ENCODE measurements around the gene RXRB.

The RXRB gene

DNA sequence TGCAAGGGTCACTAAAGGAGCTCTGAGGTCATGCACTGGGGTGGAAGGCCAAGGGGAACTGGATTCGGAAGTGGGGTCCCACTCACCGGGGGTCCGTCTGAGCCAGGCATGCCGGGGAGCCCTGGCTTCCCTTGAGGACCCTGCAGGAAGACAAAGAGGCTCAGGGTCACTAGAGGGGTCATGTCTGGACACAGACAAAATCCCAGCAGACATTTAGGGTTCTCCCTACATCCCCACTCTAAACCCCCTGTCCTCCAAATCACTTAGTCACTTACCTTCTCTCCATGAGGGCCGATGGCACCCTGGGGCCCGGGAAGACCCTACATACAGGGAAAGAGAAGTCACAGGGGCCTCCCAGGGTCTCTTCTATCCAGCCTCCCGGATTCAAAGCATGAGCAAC lies 23.6 kb downstream of the RXRB start:
- DNase-seq (ENCODE audit: low read depth, low spot score): no peak

DNA sequence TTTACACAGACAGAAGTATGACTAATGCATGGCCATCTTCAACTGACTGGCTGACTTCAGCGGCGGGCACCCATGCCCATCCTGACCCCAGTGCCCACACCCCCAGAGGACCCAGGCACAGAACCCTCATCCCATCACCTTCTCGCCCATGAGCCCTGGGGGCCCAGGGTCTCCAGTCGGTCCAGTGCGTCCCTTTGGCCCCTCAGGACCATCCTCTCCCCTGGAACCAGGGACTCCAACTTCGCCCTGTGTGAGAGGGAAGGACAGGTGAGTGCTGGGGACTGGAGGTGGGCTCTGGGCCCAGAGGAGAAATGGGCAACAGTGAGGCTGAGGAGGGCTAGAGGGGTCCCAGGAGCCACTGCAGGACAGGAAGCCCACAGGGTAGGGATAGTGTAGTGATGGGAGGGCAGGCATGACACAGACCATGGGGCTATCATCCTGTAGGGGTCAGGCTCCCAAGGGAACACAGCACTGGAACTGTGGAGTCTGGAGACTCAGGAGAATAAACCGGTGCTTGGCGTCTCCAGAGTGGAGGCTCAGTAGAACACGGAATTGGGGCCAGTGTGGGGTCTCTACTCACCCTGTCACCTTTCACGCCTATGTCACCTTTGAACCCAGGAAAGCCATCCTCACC lies 24.9 kb downstream of the RXRB start:
- no peak for DNase-seq (ENCODE audit: low read depth, low spot score)

DNA sequence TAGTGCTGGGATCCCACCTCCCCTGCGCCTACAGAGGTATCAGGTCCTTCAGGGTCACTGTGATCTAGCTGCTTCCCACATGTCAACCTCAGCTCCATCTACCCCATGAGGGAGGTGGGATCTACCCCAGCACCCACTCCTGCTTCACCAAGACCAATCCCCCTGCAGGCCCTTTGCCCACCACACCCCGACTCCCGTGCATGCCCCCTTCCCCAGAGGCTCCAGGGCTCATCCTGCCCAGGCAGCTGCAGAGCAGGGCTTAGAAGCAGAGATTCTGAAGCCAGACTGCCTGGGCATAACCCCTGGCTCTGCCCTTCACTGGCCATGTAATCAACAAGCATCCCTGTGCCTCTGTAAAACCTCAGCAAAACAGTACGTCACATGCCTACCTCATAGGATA lies 25.7 kb downstream of the RXRB start:
- no peak for DNase-seq (ENCODE audit: low read depth, low spot score)

DNA sequence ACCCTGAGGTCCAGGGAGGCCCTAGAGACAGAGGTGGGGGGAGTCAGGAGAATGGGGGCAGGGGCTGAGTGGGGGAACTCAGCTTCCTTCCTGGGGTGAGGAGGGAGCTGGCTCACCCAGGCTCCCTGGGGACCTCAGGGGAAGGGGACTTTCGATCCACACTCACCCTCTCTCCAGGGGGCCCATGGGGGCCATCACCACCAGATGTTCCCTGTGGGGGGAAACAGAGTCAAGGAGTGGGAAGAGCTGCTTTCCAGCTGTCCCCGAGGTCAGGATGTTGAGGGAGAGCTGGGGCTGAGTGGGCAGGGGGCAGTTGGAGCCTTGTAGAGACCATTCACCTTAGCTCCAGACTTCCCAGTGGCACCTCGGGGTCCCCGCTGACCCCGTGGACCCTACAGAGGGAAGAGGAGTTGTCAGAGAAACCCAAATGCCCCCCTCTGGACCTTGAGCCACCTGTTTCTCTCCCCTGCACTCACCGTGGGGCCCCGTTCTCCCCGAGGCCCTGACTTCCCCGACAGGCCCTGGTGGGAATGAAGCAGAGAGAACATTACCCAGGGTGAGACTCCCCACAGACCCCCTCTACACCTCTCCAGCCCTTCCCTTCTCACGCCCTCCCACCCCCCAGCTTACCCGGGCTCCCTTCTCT lies 26.8 kb downstream of the RXRB start:
- no peak for DNase-seq (ENCODE audit: low read depth, low spot score)

DNA sequence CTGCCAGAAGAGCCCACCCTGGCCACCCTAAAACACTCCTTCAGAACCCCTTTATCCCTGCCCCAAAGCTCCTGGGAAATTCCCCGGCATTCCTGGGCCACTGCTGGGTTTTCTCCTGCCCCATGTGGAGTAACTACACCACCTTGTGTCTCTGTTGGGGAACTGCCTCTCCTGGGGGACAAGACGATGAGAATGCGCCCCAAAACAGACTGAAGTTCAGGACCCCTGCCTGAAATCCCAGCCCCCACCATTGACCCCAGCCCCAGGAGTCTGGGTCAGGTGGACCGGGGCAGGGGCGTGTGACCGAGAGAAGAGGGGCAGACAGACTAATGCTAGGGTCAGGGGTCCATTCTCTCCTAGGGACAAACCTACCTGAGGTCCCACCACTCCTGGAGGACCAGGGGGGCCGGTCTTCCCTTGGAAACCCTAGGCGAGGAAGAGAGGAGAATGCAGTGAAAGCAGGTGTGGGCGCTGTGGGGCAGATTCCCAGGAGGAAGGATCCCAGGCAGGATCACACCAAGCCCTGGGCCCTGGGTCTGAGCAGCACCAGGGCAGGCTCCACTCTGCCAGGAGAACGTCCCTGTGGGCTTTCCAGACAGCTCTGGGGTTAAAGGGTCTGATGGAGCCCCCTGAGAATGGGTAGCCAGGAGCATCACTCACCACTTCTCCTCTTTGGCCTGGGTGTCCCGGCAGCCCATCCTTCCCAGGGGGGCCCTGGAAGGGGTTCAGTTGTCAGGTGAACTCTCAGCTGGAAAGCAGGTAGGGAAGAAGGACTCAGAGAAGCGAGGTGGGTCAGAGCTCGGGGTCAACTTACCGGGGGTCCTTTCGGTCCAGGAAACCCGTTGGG lies 27.6 kb downstream of the RXRB start:
- no peak for DNase-seq (ENCODE audit: low read depth, low spot score)

DNA sequence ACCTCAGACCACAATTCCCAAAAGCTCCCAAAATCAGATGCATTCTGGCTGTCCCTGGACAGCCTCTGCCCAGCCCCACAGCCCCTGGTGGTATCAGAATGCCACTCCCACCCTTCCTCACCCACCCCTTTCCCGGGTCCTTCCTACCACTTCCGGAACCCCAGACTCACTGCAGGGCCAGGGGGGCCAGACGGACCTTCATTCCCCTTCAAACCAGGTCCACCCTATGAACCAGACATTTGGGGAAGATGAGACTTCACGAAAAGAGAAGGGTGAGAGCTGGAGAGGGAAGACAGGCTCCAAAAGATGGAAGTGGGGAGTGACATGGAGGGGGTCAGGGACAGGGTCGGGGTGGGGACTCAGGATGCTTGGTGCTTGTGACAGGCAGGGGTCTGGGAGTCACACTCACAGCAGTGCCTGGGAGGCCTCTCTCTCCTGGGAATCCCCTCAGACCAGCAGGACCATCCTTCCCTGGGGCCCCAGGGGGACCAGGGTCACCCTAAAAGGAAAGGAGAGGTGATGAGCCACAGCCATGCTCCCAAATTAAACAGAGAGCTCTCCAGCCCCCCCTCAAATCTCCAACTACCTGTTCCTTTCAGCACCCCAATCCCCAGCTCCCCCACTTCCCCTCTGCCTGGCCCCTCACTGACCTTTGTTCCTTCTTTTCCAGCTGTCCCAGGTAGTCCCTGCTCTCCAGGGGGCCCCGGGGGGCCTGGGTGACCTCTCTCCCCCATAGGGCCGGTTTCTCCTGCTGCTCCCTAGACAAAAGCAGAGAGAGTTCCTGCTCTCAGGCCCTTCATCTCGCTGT lies 28.4 kb downstream of the RXRB start:
- DNase-seq (ENCODE audit: low read depth, low spot score): no peak

DNA sequence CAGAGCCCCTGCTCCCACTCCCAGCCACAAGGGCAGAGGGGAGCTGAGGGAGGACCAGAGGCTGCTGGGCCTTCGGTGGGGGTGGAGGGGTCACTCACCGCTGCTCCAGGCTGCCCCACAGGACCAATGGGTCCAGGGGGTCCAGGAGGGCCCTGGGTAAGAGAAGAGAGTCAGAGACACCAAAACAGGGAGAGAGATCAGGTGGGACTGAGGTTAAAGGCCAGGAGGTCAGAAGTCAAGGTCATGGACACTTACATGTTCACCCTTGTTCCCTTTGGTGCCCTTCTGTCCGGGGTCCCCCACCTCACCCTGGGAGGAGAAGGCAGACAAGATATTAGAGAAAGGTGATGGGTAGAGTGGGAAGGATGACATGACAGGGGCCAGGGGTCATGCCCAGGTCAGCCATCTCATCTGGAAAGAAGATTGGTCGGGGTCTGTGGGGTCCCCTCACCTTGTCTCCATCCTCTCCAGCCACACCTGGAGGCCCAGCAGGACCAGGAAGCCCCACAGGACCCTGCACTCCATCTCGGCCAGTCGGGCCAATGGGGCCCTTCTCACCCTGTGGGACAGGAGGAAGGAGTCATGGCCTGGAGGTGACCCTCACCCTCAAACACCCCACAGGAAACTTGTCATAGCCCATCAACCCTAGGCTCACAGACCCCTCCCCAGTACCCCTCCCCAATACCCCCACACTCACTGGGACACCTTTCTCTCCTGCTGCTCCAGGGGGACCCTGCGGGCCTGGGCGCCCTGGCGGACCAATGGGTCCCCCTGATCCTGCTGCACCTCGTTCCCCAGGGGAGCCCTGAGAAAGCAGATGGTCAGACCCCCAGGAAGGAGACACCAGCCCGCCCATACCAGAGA lies 29.2 kb downstream of the RXRB start:
- no peak for DNase-seq (ENCODE audit: low read depth, low spot score)

DNA sequence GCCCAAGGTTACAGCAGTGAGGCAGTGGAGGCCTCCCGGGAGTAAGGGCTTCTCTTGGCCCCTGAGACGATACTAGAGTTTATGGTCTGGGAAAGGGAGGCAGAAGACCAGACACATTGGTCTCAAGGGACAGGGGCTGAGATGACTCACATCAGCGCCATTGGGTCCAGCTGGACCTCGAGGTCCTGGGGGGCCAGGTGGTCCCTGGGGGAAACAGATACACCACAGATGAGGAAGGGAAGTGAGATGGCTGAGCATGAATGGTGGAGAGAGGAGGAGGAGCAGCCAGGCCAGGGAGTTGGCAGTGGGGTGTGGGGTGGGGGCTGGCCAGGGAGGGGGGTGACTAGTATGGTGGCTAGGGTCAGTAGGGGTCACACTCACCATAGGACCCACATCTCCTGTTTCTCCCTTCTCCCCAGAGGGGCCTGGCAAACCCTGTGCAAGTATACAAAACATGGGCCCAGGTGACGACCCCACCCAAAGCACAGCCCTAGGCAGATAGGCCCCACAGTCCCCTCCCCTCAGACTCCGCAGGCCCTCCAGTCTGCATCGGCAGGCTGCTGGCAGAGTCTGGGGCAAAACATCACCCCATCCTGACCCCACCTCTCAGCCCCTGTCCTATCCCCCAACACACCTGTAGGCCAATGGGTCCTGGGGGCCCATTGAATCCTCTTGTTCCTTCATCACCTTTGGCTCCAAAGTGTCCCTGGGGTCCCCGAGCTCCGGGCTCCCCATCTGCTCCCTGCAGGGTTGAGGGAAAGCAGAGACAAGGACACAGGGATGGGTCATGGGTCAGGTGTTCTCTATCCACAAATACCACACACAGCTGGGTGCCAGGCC lies 30.1 kb downstream of the RXRB start:
- DNase-seq (ENCODE audit: low read depth, low spot score): no peak

DNA sequence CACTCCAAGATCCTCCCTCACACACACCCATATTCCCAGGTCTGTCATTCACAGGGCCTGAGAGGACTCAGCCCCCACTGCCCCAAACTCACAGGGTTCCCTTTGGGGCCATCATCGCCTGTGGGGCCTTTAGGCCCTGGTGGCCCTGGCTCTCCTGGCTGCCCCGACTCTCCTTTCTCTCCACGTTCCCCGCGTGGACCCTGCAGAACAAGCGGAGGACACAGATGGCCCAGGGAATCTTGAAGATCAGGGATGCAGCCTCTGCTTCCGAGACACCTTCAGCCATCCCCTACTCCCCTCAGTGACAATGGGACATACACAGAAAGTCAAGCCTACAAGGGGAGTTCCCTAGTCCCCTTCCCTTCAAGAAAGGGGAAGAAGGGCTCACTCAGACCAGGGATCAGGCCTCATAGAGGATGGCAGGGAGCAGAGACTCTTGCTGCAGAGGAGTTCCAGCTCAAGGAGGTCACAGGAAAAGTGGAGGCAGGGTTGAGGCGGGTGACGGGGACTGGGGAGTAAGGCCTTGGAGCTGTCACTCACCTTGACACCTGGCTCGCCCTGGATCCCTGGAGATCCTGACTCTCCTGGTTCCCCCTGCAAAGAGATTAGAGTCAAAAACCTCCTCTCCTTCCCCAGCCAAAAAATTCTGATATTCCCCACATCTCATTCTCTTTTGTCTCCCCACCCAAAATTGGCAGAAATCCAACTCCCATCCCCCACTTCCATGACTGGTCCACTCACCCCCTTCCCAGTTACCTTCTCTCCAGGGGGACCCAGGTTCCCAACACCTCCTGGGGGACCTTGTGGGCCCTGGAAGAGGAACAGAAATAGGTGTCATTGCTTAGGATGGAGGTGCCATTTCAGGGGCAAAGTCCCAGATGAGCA lies 30.9 kb downstream of the RXRB start:
- DNase-seq (ENCODE audit: low read depth, low spot score): no peak

DNA sequence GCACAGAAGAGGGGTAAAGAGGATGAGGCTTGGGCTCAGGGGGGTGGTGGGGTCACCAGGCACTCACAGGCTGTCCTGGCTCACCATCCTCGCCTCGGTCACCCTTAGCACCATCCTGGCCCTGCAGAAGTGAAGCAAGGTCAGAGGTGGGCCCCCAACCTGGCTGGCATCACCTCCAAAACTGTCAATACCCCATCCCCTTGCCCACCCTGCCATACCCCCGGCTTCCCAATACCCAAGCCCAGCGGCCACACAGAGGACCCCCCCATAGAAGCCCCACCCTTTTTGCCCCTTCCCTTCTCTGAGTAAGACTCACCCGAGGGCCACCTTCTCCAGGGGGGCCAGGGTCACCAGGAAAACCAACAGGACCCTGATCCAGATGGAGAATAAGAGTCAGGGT lies 31.8 kb downstream of the RXRB start:
- no peak for DNase-seq (ENCODE audit: low read depth, low spot score)

DNA sequence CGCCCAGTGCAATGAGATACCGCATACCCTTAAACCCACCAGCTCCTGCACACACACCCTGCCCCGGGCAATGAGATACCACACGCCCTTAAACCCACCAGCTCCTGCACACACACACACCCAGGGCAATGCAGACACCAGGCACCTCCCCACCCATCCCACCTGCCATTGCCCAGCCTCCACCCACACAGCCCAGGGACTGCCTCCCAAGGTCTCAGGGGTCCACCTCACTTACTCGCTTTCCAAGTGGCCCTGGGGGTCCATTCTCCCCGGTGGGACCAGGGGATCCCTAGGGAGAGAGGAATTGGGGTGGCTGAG lies 32.2 kb downstream of the RXRB start:
- no peak for DNase-seq (ENCODE audit: low read depth, low spot score)

DNA sequence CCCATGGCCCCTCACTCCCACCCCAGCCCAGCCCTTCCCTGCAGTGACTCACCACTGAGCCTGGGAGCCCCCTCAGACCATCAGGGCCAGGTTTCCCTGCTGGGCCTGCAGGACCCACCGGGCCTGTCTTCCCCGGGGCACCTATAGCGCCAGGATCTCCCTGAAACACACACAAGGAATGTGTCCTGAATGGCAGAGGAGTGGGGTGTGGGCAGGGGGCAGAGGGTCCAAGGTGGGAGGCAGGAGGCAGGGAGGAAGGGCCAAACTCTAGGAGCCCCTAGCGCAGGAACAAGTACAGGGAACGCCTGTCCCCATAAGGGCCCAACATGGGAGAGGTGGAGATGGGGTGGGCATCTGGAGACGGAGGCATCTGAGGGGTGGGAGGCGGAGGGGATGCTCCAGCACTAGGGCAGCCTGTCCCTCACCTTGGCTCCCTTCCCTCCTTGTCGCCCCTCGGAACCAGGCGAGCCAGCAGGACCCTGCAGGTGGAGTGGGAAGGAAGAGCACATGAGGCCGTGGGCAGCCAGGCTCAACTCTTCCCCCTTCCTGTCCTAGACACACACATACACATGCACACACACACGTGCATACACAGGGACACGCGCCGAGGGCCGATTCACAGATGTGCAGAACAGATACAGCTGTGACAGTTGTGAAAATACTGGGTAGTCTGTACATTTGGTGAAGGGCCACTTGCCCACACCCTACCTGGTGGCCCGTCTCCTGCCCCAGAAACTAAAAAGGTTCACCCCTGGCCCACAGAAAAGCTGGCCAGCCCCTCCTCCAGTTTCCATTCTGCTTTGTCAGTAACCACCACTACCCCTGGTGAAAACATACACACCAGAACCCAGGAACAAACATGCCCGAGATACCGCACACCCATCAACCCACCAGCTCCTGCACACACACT lies 32.8 kb downstream of the RXRB start:
- DNase-seq (ENCODE audit: low read depth, low spot score): no peak

DNA sequence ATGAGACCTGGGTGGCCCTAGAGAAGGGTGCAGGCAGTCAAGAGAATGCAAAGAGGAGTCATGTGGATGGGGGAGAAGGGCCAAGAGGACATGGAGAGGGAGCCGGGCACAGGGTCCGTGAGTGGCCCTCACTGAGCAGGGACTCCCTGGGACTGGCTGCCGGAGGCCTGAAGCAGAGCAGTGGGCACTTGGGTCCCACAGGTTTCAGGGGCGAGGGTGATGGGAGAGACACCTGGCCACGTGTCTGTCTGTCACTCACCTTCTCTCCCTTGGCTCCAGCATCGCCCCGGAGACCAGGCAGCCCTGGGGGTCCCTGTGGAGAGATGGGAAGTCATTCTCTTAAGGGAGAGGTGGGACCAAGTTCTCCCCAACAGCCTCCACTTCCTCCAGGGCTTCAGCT lies 33.7 kb downstream of the RXRB start:
- no peak for DNase-seq (ENCODE audit: low read depth, low spot score)

DNA sequence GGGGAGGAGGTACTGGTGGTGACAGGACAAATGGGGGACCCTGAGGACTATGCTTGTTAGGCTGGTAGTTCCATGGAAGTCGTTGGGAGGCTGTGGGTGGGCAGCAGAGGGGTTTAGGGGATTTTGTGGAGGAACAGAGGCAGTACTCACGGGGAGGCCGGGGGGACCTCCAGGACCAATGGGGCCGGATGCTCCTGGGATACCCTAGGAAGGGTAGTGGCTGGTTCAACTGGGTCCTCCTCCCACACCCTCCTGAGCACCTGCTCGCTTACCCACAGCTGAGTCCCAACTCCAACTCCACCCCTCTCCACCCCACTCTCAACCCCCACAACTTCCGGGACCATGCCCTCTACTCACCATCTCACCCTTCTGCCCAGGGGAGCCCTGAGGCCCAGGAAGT lies 34.1 kb downstream of the RXRB start:
- DNase-seq (ENCODE audit: low read depth, low spot score): no peak

DNA sequence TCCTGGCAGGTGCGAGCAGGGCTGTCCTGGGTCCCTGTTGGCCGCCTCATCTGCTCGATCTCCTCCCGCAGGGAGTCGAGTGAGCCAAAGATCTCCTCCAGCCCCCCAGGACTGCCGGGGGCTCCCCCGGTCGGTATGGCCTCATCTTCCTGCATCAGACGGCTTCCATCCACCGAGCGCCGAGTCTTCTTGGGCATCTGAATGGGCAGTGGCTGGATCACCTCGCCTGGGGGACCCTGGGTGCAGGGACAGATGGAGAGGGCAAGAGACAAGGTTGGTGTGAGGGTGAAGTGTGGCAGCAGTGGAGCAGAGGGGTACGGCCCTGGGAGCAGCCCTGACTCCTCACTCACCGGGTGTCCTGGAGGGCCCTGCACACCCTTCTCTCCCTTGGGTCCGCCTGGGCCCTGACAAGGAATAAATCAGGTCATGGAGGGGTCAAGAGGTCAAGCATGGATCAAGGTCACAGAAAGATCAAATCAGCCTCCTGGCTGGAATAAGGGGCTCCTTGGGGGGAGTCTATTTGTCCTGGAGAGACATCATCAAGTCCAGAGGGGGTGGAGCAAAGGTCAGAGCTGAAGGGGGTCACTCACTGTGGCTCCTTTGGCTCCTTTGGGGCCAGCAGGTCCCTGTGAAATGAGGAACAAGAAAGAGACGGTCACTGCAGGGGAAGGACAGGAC lies 34.7 kb downstream of the RXRB start:
- no peak for DNase-seq (ENCODE audit: low read depth, low spot score)

DNA sequence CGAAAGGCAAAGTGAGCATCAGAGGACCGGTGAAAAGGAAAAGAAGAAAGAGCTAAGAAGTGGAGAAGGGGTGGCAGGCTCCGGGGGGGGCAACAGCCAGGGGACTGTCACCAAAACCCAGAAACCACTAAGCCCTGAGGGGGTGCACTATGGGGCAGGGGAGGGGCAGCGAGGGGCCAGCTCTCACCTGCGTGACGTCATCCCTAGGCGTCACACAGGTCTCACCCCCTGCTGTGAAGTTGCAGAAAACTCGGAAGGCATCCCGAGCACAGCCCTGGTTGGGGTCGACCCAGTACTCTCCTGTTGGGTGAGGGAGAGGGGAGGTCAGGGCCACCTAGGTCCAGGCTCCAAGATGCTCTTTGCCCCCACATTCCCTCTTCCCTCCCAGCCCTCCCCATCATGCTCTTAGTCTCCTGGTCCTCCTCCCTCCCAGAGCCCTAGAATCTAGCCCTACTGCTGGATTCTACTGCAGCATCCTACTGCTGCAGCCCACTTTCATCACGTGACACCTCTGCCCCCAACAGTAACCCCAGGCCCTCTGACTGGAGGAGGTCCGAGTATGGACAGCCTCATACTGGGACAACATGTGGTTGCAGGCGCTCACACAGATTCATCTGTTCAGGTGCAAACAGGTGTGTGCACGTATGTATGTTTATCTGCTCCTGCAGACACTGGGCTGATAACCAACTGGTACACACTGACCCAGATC lies 35.6 kb downstream of the RXRB start:
- no peak for DNase-seq (ENCODE audit: low read depth, low spot score)

DNA sequence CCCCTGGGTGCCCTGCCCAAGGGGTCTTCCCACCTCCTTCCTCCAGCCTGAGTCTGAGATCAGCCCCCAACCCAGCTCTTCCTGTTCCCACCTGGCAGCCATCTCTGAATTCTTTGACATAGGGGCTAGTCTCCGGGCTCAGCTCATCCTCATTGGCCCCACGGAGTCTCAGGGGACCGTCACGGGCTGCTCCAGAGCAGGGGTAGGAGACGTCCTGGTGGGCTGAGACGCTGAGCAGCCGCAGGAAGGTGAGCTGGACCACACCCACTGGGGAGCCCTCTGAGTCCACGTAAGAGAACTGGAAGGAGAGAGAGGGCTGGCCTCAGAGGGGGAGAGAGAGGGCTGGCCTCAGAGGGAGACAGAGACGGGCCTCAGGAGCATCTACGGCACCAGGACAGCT lies 36.3 kb downstream of the RXRB start:
- no peak for DNase-seq (ENCODE audit: low read depth, low spot score)

Data from ELF-1 (cell line).